Smooth muscle cell of the brain vasculature (primary cell): Measurements from ENCODE around the gene HLA-DQB1.
A peak's percentile ranks its signal among the peaks of the same experiment; 100 is the strongest.

ENCODE experiments used
- DNase-seq: peaks from one replicate; pipeline ENCODE4 v3.0.0-alpha.2; 2012; ENCODE audit warnings: low read depth, low spot score

Gene HLA-DQB1

DNA sequence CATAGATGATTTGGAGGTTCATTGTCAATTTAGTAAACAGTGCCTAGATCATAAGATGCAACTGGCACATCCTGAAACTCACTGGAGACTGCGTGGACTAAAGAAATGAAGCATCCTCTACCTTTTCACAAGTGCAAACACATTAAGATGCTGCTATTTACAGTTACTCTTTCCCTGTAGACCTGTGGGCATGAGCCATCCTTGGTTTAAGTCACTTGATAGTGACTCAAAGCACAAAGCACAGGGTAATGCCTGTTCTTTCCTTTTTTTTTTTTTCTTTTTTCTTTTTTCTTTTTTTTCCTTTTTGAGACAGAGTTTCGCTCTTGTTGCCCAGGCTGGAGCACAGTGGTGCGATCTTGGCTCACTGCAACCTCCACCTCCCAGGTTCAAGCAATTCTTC is 39.2 kb downstream of the HLA-DQB1 start:
- DNase-seq: no peak

DNA sequence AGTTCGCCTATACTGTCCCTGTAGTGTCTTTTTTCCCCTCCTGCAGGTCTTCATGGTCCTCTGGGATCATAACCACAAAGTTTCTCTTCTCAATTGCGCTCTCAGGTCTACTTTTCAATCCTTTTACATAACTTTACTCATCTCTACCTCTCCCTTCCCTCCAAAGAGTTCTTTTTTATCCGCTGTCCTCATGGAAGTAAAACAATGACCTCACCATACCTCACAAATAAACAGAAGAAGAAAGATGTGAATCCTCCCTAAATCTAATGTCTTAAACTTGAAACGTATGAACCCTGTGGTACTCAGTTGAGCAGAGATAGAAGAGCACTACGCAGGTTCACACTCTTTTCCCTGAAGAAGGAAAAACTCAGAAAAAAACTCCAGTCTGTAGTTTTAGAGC is 41.3 kb downstream of the HLA-DQB1 start:
- no peak for DNase-seq

DNA sequence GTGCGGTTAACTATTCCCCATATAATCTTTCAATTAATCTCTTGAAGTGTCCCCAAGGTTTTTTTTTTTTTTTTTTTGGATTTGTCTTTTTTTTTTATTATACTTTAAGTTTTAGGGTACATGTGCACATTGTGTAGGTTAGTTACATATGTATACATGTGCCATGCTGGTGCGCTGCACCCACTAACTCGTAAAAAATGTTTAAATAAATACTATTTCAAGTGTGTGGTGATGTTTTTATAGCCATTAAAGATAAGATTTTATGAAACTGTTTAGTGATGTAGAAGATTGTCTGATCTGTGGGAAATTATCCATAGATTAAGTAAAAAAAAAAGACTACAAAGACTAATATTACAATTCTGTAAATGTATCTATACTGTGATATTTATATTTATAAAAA is 41.9 kb downstream of the HLA-DQB1 start:
- DNase-seq: no peak

DNA sequence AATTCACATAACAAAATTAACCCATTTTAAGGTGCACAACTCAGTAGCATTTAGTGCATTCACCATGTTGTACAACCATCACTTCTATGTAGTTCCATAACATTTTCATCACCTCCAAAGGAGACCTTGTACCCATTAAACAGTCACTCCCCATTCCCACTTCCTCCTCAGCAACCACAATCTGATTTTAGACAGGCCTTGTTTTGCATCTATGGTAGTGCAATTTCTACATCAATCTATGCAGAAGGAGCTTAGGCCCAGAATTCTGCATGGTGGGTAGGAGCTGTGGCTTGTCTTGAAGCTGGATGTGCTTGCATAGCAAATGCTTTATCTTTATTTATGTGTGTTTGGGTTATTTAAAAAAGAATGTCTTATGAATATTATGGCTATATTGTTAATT is 42.8 kb downstream of the HLA-DQB1 start:
- no peak for DNase-seq

DNA sequence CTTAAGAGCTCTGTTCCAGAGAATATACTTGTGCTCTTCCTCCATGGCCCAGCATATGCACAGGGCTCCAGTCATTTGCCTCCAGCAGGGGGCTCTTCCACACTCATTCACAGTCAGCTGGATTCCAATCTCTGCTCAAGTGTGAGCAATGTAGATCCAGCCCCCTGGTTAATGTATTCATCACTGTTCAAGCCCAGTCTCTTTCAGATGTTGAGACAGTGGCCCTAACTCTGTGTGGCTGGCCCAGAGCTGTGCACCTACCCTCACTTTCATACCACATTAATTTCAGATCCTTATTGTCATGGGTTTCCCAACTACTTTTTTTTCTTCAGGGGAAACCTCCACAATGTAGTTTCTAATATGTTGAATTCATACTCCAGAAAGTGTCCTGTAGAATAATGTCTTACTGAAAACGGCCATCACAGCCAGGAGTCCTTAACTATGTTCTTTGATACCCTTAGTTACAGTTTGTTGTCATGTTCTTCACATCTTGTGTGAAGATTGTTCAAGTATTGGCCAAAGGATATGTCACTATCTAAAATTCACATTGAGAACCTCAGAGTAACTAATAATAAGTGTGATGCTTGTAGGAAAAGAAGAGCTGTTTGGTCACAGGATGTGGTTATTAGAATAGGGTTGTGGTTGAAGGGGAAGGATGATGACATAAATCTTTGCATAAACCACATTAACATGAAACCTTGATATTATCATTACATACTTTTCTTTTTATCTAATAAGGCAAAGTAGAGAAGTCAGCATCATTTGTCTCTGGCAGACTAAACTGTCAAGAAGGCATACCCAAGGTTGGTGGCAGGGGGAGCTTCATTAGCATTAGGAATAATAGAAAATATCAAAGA is 43.7 kb downstream of the HLA-DQB1 start:
- no peak for DNase-seq

DNA sequence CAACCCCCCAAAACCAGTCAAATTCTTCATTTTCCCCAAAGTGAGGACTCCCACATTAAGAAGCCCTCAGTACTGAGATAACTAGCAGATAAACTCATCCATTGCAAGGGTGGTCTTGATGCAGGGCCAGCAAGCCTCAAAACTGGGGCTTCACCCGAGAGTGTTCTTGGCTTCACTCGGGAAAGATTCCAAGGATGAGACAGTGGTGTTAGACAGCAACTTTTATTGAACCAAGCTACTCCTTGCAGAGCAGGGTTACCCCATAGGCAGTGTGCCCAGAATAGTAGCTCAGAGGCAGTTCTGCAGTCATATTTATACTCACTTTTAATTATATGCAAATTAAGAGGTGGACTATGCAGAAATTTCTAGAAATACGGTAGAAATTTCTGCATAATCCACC is 45.1 kb downstream of the HLA-DQB1 start:
- DNase-seq: no peak

DNA sequence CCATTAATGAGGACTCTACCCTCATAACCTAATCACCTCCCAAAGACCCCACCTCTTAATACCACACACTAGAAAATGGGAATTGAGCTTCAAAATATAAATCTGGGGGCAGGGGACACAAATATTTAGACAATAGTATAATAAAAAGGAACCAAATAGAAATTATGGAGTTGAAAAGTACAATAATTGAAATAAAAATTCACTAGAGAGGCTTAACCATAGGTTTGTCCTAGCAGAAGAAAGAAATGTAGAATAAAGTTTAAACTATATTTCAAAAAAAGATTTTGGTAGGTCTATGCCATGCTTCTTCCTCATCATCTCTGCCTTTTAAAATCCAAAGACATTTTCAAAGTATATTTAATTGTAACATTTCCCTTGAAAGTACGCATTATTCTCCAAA is 48.7 kb downstream of the HLA-DQB1 start:
- no peak for DNase-seq

DNA sequence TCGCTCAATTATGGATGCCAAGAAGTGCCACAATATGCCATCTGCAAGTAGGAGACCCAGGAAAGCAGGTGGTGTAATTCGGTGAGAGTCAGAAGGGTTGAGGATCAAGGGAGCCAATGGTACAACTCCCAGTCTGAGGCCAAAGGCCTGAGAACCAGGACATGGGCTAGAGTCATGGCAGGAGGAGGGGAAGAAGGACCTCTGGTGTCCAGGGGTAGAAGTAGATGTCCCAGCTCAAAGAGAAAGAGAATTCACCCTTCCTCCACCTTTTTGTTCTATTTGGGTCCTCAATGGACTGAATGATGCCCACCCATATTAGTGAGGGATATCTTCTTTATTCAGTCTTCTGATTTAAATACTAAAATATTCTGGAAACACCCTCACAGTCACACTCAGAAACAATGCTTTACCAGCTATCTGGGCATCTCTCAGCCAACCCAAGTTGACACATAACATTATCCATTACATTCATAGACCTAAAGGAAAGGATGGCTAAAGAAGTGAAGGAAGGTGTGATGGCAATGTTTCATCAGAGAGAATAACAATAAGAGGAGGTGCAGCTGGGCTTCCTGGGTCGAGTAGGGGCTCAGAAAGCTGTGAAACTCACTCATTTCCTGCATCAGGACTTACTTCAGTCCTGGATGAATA is 50.4 kb downstream of the HLA-DQB1 start:
- DNase-seq: no peak

DNA sequence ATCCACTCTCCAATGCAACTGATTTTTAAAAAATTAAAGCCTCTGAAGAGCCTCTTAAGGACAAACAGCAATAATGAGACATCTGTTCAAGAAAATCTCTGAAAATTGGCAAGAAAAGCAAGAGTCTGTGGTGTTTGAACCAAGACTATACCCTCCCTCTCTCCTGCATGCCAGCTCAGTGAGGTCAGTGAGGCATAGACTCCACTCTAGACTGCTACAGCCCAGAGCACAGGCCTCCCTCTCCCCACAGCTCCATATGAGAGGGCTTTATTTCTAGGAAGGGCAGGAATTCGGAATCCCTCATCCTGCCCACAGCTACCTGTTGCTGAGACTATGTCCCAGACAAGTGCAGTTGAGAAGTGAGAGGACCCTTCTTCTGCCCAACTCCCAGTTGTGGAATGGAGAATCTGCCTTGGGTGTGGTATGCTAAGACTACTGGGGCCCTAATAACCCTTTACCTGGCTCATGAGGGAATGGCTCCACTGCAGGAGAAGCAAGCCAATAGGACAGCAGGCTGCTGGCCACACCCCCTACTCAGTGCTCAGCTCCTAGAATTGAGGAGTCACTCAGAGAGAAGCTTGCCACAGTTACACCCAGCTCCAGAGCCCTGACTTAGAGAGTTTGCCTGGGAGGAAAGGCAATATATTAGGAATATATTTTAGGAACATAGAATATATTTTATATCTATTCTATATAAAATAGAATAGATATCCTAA is 51.9 kb downstream of the HLA-DQB1 start:
- no peak for DNase-seq

DNA sequence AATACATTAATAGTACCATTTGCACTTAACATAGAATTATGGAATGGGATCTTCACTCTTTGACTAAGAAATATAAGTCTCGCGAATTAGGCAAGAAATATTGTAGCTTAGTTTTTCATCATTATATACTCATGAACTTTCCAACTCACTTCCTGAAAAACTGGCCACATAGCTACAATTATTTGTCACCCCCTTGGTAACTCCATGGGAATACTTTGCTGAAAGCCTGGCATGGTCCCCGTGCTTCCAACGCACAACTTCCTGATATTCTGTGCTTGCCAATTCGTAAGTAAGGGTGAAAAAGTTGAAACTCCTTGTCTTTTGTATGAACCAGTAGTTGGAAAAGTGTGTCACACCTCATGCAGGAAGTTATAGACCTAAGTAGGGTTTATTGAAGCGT is 53.0 kb downstream of the HLA-DQB1 start:
- no peak for DNase-seq

DNA sequence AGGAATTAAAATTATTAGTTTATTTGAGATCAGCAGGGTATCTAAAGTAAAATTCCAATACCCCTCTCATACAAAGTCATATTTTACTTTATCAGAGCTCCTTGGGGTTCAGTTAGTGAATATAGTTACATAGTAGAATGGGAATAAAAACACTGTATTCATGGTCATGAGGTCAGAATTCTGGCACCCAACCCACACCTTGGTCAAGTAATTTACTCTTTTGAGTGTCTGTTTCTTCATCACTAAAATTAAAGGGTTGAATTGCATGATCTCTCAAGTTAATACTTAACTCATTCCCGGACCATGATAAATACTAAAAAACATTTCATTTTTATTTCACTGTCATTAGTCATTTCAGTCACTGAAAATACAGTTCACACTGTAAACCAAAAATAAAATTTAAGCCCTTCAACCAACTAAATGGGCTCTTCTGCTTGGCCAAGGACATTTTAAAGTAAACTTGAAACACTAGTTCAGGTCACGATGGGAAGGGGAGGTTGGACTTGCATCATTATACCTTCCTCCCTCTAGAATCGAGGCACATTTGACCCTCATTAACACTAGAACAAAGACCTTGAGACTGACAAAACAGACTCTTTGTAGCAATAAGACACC is 55.7 kb downstream of the HLA-DQB1 start:
- no peak for DNase-seq

DNA sequence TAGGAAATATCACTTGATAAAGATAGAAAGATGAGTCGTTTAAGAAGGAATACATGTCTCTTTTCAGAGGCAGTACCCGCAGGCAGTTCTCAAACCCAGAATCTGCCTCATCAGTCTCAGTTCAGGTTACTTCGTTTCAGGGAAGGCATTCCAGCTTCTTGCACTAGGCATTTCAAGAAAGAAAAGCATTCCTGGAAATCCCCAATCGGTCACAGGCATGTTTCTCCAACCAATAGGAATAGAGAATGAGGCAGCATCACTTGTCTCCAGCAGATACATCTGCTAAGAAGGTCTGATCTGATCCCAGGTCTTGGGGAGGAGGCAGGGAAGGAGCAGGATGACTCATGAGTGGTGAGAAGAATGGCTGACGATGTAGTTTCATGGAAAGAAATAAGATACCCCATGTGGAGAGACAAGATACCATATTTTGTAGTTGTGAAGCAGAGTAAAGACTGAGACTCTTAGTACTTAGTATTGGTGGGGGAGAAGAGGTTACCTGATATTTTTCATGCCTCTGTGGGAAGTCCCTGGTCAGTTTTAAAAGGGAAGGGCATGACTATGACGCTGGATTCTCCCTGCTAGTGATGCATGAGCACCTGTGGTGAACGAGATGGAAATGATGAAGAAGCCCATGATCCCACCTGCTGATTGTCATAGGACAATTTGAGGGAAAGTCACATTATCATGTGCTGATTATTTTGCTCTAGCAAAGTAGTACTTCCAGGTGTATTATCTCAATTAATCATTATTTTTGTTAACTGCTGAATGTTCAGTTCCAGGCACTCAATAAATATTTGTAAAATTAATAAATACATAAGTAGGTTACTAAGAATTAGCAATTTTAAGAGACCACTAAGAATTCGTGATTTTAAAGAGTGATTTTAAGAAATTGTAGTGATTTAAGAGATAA is 56.5 kb downstream of the HLA-DQB1 start:
- DNase-seq: peak; percentile 57
